Stimulated activated CD4-positive, alpha-beta T cell treated with anti-CD3 and anti-CD28 coated beads, Interleukin-12 subunit alpha, Interleukin-12 subunit beta, amount 100 ng/mL, for 24 hours (primary cell): ENCODE data around the gene FGG.
"Not testable (repeated sequence)": the region's sequence is repeated elsewhere in the genome, so short reads cannot be mapped to it uniquely, and the experiment has no call there.

Source experiments
- DNase-seq, 2 experiments: peaks; one replicate each; pipeline ENCODE4 v3.0.0-alpha.2; 2020; ENCODE audit warnings: low read depth in 2 of 2

The FGG gene

DNA sequence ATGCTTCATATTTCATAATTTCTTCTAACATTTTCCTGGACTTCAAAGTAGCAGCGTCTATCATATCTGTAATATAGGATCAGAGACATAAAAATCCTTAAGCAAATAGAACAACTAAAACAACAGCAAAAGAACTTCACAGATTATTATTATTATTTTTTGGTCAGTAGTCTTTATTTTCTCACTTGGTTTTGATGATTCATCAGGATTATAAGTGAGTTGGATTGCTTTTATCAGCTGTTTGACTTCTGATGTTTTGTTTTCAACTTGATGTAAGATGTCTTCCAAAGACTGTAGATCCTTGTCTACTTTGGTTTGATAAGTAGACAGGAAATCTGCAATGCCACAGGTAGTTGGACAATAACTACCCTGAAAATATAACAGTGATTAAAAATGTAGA, 623 bp downstream of the FGG start:
- DNase-seq, result no peak

DNA sequence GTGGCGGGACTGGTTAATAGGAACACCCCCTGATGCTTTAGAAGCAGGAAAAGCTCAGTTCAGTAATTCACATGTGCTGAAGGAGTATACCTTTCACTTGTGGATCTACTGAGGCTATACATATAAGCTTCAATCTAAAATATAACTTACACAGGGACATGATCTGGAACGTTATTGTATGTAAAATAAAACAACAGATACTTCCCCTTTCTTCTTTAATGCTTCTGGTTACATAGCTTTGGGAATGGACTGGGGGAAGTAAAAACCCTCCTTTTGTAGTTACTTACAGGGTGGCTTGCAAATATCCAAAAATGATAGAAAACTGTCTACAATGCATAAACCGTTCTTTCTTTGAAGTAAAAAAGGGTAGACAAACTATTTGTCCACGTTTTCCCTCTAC, 1.9 kb downstream of the FGG start:
- no peak for DNase-seq

DNA sequence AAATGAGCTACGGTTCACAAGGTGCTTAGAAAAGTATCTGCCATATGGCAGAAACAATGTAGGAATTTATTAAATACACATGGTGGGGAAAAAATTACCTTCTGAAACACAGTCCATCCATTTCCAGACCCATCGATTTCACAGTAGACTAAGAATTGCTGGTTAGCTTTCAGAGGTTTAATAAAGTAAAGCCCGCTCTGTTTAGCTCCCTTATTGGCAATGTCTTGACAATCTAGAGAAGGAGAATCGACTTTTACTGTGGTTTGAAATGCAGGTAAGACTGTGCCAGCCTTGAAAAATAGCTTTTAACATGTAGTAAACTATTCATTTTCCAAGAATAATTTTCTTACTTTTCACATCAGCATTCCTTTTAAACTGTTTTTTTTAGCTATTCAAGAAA, 2.9 kb downstream of the FGG start:
- no peak for DNase-seq

DNA sequence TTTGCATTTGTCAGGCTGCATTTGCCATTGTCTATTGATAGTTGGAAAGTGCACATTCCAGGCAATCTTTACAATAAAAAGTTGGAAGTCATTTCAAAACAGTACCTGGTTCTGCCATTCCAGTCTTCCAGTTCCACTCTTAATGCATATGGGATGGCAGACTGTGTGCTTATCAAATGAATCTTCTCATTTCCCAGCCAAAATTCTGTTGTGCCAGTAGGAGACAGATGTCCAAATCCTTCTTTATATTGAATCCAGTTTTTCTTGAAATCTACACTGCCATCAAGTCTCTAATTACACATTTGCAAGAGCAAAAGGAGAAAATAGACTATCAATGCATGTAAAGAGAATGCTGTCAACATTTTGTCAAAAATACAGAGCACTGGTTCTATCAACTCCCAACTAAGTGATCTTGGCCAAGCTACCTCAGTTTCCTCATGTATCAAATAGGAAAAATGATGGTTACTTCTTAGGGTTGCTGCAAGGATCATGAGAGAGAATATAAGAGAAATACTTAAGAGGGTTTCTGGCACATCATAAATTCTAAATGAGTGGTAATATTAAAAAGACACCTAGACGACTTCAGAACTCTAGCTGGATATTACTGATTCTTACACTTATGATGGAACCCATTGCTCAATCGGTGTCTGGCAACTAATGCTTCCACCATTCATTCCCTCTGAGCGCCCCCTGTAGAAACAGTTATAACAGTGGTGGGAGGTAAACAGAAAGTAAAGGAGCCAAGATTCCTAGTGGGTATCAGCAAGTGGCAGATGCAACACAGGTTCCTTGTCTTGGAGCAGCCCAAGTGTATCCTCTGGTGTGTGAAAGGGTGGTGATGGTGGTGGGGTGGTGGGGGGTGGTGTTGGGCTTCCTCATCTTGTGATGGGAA, 3.8 kb downstream of the FGG start:
- DNase-seq, result no peak

DNA sequence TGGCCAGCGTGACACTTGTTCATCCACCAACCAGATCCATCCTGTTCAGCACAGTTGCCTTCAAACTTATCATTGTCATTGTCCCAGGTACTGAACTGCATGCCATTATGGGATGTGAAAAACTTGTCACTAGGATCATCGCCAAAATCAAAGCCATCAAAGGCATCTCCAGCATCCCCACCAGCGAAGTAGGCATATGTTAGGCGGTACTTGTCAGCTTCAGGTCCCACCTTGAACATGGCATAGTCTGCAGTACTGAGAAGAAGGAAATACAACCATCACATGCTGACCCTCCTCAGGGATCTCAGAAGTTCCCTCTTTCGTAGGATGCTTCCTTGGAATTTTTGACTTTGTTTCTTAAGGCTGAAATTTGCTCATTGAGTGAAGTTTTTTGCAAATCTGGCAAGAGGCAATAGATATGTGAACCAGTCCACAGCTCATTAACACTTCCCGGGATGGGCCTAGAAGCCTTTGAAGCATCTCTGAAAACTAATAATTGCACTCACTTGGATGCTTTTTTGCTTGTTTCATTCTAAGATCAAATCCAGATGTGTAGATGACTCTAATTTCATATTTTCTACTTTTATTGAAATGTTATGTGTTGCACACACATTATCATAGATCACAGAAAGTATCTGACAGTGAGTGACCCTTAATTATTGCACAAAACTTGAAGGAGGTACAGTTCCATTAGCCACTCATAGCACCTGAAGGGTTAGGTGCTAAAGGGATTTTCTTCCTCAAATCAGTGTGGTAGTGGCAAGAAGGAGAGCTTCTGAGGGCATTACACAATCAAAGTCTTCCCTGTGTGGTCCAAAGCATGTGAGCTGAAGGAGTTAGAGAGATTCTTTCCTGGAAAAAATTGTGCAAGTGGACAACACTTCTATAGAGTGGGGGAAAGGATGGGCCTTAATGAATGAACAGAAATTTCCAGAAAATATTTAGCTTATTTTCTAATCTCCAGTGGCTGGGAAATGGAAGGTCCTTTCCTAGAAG, 5.4 kb downstream of the FGG start:
- DNase-seq, result no peak

DNA sequence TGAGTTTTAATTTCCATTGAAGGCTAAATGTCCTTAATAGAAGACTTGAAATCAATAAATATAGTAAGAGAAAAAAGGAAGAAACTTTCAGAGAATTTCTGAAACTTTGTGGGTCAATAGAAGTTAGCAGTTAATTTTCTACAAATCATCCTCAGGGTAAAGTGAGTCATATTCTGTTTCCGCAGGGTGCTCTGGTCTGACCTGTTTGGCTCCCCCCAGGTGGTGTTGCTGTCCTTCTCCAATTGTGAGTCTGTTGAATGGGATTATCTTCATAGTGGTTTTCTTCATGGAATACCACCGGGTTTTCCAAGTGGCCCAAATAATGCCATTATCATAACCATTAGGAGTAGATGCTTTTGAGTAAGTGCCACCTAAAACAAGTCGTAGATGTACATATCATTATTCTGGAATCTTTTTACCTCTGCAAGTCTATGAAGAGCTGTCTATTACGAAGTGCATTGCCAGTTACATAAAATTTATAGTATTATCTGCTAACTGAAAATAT, 7.7 kb downstream of the FGG start:
- DNase-seq, result no peak

DNA sequence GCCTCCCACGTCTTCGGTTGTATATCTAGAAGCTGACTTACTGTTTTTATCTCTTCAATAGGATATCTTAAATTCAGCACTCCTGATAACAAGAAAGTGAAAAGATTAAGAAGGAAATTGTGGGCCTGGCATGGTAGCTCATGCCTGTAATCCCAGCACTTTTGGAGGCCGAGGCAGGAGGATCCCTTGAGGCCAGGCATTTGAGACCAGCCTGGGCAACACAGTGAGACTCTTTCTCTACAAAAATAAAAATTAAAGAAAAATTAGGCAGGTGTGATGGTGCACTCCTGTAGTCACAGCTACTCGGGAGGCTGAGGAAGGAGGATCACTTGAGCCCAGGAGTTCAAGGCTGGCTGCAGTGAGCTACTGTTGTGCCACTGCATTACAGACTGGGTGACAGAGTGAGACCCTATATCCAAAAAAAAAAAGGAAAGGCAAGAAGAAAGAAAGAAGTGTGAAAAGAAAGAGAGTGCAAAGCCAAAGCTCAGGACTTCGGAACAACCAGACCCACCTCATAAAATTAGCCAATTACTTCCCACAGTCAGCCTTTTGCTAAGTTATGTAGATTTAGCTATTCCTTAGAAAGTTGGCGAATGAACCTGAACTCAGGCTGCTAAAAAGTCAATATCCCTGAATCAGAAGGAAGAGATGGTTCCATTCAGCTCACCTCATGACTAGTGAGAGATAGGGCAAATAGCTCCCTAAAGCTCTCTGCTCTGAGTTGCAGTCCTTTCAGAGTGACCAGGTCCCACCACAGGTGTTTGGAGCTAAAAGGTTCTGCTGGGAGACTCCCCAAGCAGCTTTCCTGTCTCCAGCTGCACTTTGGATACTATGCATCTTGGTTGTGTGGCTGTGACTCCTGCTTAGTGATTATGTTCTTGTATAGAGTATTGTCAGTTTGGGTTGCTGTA, 9.2 kb downstream of the FGG start:
- DNase-seq, result no peak

DNA sequence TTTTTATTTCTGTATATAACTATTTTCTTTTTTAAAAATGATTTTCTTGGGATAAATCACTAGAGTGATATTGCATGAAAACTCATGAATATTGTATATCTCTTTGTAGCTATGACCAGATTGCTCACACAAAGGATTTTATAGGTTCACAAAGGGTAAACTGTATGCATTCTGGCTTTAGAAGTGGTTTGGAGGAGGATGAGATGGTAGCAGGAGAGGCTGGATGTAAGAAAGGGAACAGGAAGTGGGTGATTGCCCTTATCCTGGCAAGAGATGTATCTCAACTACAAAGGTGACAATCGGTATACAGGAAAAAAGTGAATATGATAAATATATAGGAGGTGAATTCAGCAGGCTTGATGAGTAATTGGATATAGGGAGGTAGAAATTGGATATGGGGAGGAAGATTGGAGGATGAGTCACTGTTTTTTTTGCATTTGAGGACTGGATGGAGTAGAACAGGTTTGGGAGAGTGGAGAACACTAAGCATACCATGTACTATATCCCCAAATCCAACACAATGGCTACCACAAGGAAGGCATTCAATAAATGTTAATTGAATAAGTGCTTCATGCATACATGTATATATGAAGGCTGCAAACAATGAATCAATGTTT, 9.9 kb downstream of the FGG start:
- no peak for DNase-seq

DNA sequence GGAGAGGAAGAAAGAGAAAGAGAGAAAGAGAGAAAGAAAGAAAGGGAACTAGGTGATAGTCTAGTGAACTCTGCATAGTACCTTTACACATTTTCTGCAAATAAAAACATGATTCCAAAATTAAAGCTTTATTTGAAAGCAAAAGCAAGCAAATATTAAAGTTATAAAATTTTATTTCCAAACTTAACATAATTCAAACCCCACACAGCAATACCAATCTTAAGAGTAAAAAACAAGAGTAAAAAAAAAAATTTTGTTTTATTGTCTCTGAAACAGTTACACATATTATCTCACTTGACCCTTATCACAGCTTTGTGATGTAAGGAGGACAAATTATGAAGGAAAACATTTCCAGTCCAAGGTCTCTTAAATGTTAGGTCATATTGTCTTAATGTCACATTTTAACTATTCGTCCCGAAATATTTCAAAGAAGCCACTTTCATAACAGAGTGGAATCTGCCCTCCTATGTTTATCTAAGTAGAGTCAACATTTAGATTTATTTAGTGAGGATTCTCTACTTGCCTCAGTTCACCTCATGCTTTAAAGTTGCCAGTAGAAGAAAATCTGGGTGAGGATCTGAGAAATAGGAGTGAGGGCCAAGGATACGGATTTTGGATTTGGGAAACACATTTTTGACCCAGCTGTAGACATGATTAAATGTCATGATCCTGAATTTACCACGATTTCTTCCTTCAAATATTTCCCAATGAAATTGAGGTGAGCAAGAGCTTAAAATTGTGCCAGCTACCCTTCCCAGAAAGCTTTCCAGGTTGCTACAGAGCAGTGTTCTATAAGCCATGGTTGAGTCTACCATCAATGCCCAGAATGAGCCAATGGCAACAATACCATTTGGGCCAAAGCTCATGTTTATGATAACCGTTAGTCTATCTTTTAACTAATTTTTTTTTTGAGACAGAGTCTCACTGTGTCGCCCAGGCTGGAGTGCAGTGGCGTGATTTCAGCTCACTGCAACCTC, 14.4 kb downstream of the FGG start:
- no peak for DNase-seq

DNA sequence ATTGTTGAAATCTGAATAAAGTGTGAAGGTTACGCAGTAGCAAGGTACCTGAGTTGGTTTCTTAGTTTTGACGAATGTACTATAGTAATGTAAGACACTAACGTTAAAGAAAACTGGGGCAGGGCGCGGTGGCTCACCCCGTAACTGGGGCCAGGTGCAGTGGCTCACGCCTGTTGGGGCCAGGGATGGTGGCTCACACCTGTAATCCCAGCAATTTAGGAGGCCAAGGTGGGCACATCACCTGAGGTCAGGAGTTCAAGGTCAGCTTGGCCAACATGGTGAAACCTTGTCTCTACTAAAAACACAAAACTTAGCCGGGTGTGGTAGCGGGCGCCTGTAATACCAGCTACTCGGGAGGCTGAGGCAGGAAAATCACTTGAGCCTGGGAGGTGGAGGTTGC, 15.2 kb downstream of the FGG start:
- not testable (repeated sequence) for DNase-seq

DNA sequence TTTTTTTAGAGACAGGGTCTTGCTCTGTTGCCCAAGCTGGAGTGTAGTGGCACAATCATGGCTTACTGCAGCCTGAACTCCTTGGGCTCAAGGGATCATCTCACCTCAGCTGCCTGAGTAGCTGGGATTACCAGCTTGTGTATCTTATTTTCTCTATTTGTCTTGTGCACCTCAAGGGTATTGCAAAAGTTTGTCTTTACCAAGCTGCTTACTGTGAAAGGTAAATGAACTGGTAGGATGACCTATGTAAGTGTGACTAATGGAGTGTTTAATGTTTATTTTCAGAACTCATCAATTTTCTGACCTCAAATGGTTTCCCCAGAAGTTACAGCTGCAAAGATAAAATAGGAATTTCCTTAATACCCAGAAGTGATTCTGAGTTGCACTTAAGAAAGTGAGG, 16.6 kb downstream of the FGG start:
- no peak for DNase-seq

DNA sequence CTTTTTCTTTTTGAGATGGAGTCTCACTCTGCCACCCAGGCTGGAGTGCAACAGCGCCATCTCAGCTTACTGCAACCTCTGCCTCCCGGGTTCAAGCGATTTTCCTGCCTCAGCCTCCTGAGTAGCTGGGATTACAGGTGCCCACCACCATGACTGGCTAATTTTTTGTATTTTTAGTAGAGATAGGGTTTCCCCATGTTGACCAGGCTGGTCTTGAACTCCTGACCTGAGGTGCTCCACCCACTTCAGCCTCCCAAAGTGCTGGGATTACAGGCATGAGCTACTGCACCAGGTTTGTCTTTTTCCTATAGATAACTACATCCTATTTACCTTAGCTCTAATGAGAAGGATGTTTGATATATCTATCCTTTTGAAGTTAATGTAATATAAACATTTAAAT, 18.1 kb downstream of the FGG start:
- DNase-seq, result not testable (repeated sequence)

DNA sequence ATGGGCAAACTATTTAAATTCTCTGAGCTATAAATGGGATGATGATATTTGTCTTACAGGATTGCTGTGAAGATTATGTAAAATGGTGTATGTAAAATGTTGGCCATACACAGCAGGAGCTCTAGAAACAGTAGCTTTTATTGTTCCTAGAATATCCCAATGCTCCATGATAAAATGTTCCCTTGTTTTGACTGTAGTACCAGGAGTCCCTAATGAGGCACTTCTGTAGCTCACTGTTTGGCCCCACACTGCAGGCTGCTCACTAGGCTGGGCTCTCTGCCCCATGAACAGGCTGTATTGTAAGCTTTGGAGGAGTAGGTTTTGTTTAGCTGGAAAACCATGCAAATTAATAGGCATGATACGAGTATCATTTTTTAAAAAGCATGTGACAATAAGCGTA, 18.6 kb downstream of the FGG start:
- DNase-seq, result no peak

DNA sequence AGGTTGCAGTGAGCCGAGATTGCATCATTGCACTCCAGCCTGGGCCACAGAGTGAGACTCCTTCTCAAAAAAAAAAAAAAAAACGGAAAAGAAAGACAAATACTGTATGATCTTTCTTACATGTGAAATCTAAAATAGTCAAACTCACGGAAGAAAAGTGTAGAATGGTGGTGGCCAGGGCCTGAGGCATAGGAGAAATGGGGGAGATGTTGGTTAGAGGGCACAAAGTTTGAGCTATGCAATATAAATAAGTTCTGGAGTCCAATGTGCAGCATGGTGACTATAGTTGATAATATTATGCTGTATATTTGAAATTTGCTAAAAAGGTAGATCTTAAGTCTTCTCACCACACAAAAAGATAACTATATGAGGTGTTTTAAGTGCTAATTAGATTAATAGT, 20.6 kb downstream of the FGG start:
- DNase-seq, result no peak

DNA sequence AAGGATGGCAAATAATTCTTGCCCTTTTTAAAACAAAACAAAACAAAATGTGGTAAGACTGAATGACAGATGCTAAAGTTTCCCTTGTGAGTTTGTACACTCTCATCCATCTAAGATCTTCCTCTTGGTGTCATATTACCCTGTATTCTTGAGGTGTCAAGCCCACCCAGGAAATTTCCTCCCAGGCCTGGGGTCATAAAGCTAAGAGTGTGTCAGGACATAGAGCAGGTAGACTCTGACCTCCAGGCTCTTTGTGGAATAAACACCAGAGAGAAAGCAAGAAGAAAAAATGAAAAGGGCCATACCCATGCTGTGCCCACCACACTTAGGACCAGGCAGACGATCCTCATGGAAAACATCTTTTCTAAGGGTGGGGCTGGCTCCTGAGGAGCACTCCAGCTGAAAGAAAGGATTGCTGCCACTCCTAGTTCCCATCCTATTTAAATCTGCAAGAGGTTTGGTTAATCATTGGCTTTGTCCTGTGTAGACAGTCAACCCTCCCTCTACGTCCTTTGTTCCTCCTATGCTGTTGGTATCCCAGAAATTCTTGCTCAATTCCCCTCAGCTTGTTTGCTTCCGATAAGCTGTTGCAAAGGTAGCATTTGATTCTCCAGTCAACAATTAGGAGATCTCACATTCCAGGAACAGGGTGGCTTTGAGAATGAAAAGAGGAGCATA, 22.0 kb downstream of the FGG start, which contains the start of gene FGA:
TSS of gene FGA (minus strand) at position 414 of the 678 bp plus-strand sequence. CDS start at position 359, 55 bp downstream.
- DNase-seq, result no peak

DNA sequence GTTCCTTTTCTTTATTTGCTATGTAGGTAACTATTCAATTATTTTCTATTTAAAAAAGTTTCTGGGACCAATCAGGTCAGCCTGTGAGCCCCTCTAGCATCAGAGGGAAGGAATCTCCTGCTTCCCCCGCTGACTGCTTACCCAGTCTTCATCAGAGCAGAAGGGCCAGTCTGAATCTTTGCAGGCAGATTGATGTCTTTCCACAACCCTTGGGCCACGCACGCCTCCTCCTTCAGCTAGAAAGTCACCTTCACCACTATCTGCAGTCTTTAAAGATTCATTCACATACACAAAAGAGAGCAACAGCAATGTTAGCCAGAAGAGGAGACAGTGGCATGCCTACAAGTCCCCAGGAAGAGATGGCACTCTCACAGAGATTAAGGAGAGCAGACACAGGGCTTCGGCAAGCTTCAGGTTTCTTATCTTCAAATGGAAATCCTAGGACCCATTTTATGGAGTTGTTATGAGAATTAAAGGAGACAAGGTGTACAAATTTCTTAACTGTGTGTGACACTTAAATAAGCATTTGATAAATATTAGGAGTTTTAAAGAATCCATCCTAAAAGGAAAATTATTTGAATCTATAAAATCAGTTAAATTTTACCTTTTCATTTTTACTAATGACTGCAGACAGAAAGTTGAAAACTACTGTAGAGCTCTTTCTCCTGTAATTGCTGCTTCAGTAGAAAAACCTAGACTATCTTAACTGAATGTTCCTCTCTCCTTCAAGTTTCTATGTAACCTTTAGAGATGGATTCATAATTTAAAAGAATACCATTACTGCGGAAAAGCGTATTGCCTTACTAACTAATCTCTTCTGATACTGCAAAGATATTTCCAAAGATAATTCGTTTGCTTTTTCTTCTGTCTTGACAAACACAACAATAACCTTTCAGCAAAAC, 22.9 kb downstream of the FGG start:
- DNase-seq, result no peak

DNA sequence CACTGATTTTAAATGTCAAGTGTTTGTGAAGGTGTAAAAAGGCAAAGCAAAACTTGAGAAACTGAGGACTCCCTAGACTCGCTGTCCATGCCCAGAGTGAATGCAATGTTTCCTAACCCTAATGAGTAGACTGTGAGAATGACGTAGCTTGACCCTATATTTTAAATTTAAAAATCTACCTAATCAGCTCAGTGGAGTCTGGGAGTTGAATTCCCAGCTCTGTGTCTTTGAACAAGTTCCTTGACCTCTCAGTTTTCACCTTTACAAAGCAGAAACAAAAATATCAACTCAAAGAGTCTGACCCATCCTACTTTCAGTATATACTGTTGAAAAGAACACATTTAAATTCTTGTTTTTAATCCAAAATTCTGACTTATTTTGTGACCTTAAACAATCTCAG, 24.3 kb downstream of the FGG start:
- no peak for DNase-seq
